ENCODE results near the gene PDGFA.

DNA sequence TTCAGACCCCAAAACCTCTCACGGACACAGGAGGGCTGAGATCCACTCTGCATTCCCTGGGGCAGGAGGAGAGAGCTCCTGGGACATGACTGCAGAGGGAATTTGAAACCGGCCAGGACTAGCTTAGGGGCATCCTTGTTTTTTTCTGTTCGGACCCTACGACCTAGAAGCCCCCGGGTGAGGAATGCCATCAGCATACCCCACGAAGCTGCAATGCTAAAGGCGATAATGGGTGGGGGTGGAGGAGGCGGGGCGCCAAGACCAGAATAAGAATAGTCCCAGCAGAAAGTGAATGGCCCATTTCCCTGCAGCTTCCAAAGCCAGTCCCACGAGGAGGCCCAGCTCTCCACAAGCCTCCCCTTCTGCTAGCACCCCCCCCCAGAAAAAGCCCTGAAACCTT lies 4.0 kb downstream of the PDGFA start:
- TF ChIP-seq, protein P1, sequence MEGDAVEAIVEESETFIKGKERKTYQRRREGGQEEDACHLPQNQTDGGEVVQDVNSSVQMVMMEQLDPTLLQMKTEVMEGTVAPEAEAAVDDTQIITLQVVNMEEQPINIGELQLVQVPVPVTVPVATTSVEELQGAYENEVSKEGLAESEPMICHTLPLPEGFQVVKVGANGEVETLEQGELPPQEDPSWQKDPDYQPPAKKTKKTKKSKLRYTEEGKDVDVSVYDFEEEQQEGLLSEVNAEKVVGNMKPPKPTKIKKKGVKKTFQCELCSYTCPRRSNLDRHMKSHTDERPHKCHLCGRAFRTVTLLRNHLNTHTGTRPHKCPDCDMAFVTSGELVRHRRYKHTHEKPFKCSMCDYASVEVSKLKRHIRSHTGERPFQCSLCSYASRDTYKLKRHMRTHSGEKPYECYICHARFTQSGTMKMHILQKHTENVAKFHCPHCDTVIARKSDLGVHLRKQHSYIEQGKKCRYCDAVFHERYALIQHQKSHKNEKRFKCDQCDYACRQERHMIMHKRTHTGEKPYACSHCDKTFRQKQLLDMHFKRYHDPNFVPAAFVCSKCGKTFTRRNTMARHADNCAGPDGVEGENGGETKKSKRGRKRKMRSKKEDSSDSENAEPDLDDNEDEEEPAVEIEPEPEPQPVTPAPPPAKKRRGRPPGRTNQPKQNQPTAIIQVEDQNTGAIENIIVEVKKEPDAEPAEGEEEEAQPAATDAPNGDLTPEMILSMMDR (IDR thresholded peaks at IDR 0.05): no peak
- no peak for TF ChIP-seq POLR2A (IDR thresholded peaks at IDR 0.05)
